Nephron (organoid): ENCODE data around the gene STAP2.

Source experiments
- H3K27ac Mint-ChIP-seq, 3 experiments: 2 replicates each; pipeline ENCODE4 v1.8.0; 2020; ENCODE audit warnings: mixed read lengths in 3 of 3, mild to moderate bottlenecking in 2 of 3, moderate library complexity in 1 of 3
- H3K27me3 Mint-ChIP-seq: 2 replicates; pipeline ENCODE4 v1.8.0; 2021; ENCODE audit warnings: low read depth, mild to moderate bottlenecking, moderate library complexity, mixed read lengths
- H3K36me3 Mint-ChIP-seq: 2 replicates; pipeline ENCODE4 v1.8.0; 2020; ENCODE audit warnings: low read depth, mixed read lengths
- H3K4me1 Mint-ChIP-seq: 2 replicates; pipeline ENCODE4 v1.8.0; 2020; ENCODE audit warnings: mixed read lengths
- H3K4me3 Mint-ChIP-seq, 3 experiments: 2 replicates each; pipeline ENCODE4 v1.8.0; 2020; ENCODE audit warnings: mild to moderate bottlenecking in 3 of 3, mixed read lengths in 3 of 3, moderate library complexity in 2 of 3
- H3K9me3 Mint-ChIP-seq: 2 replicates; pipeline ENCODE4 v1.8.0; 2020; ENCODE audit warnings: mixed read lengths
- CTCF ChIP-seq, 3 experiments: fragments of 200-600 bp; sonication (generic); IDR thresholded peaks; one replicate each; pipeline ENCODE4 v1.5.0; 2021; ENCODE audit warnings: antibody characterized with exemption in 3 of 3; ENCODE audit not compliant: unreplicated experiment in 3 of 3

STAP2 gene

DNA sequence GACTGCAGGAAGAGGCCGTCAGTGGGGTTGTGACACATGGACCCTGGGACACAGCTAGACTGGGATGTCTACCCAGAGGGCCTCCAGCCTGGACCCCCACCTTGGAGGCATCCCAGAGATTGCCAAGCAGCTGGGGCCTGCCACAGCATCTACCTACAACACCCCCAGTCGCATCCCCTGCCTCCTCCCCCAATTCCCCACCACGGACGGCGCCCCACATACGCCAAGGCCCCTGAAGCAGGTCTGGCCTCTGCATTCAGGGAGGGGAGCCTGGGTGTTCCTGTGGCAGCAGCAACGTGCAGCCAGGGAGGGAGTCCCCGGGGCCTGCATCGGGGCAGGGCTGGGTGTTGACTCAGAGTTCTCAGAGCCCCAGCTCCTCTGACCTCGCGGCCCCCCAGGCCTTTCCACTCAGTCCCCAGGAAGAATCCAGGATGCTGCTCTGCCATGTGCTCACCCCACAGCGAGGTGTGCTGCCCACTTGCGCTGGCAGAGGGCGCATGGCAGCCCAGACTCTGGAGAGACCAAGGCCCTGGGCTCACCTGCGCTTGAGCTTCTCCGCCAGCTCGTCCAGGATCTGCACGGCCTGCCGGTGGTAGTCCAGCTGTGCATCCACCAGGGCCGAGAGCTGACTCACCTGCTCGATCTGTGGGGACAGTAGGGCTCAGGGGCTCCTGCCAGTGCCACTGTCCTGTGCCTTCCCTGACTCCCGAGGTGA, 24.4 kb upstream of the STAP2 start:
- TF ChIP-seq CTCF (IDR thresholded peaks at IDR 0.05; ENCODE audit: unreplicated experiment in 3 of 3), result peak in 1 of 3 experiments; percentile 28
- Mint-ChIP-seq H3K9me3 (no peaks in the 10 kb centered on the region), H3K36me3 (peaks cover 13% of the 10 kb centered on the region), H3K4me3 (no peak overlapping the region), H3K4me1 (peaks cover 18% of the 10 kb centered on the region), H3K27me3 (no peaks in the 10 kb centered on the region), H3K27ac (no peak overlapping the region)

DNA sequence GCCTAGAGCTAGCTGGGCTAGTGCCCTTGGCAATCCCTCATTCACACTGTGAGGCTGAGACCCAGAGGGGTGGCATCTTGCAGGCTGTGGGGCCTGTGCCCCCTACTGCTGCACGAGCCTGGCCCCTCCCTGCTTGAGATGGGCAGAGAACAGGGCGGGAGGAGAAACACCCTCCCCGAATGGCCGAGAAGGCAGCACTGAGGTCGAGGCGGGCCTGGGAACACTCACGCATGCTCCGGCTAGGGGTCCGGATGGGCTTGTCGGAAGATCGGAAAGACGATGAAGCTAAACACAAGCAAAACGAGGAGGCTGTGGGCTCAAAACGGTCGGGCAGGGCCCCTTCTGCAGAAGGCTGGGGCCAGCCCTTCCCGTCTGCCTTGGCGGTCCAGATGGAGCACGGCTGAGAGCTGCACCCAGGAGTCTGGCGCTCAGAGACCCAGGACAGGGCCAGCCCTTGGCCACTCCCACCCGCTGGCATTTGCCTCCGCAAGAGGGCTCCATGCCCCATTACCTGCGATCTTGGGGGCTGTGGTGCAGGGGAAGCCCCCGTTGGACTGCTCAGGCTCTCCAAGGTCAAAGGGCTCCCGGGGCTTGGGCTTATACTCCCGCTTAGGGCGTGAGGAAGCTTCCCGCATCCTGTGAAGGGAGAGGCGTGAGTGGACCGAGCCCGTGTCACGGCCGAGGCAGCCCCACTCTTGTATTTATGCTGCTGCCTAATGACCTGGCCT, 23.6 kb upstream of the STAP2 start:
- peaks cover 13% of the 10 kb centered on the region for H3K36me3 Mint-ChIP-seq
- H3K27me3 Mint-ChIP-seq, result no peaks in the 10 kb centered on the region
- peaks cover 11% of the 10 kb centered on the region for H3K4me1 Mint-ChIP-seq
- H3K4me3 Mint-ChIP-seq, result no peak overlapping the region
- TF ChIP-seq CTCF (IDR thresholded peaks at IDR 0.05; ENCODE audit: unreplicated experiment in 3 of 3), result no peak
- peak overlapping the region in 2 of 3 experiments; percentile 39 to 49 for H3K27ac Mint-ChIP-seq
- no peaks in the 10 kb centered on the region for H3K9me3 Mint-ChIP-seq

- no peak overlapping the region for H3K4me3 Mint-ChIP-seq
- H3K27me3 Mint-ChIP-seq, result no peaks in the 10 kb centered on the region
- H3K9me3 Mint-ChIP-seq, result no peaks in the 10 kb centered on the region
- peak overlapping the region in 2 of 3 experiments; percentile 63 to 81 for H3K27ac Mint-ChIP-seq
- TF ChIP-seq CTCF (IDR thresholded peaks at IDR 0.05; ENCODE audit: unreplicated experiment in 3 of 3), result no peak
- peaks cover 13% of the 10 kb centered on the region for H3K36me3 Mint-ChIP-seq
- H3K4me1 Mint-ChIP-seq, result peaks cover 8% of the 10 kb centered on the region
Measured at GRCh38 chr19:4361152-4362046, 22.8 kb upstream of the STAP2 start.

GRCh38 chr19:4360641-4361151, 22.1 kb upstream of the STAP2 start:
- H3K27me3 Mint-ChIP-seq, result no peaks in the 10 kb centered on the region
- H3K4me1 Mint-ChIP-seq, result peaks cover 8% of the 10 kb centered on the region
- no peak for TF ChIP-seq CTCF (IDR thresholded peaks at IDR 0.05; ENCODE audit: unreplicated experiment in 3 of 3)
- H3K27ac Mint-ChIP-seq, result peak overlapping the region; percentile 44 to 81 (median 63)
- H3K9me3 Mint-ChIP-seq, result no peaks in the 10 kb centered on the region
- no peak overlapping the region for H3K4me3 Mint-ChIP-seq
- peaks cover 13% of the 10 kb centered on the region for H3K36me3 Mint-ChIP-seq

GRCh38 chr19:4360081-4360569, 21.5 kb upstream of the STAP2 start:
- no peaks in the 10 kb centered on the region for H3K9me3 Mint-ChIP-seq
- H3K36me3 Mint-ChIP-seq, result peaks cover 13% of the 10 kb centered on the region
- no peaks in the 10 kb centered on the region for H3K27me3 Mint-ChIP-seq
- no peak overlapping the region for H3K4me3 Mint-ChIP-seq
- peak overlapping the region; percentile 44 to 81 (median 63) for H3K27ac Mint-ChIP-seq
- TF ChIP-seq CTCF (IDR thresholded peaks at IDR 0.05; ENCODE audit: unreplicated experiment in 3 of 3), result no peak
- peaks cover 8% of the 10 kb centered on the region for H3K4me1 Mint-ChIP-seq
